H9 (cell line): ENCODE data around the gene NAA15. TPM values are rescaled to one million over a fixed set of nuclear protein-coding genes. Genes with fewer than 3 reads are reported as not detected.

Source experiments
- DNase-seq: peaks from one replicate; pipeline ENCODE4 v3.0.0-alpha.2; 2017
- H2AFZ ChIP-seq: one replicate; pipeline ENCODE4 v1.6.1; 2013; ENCODE audit warnings: mild to moderate bottlenecking, low read length, control low read depth, moderate library complexity
- H2AK5ac ChIP-seq: 2 replicates; pipeline ENCODE4 v1.6.1; 2013; ENCODE audit warnings: low read length, control low read depth, mixed read lengths; ENCODE audit not compliant: insufficient read length
- H2BK120ac ChIP-seq: one replicate; pipeline ENCODE4 v1.6.1; 2013; ENCODE audit warnings: low read depth, mild to moderate bottlenecking, low read length, control low read depth, inconsistent platforms; ENCODE audit not compliant: poor library complexity, severe bottlenecking
- H2BK12ac ChIP-seq: 2 replicates; pipeline ENCODE4 v1.6.1; 2013; ENCODE audit warnings: low read length, control low read depth, mixed read lengths, low read depth; ENCODE audit not compliant: insufficient read length
- H2BK15ac ChIP-seq: 2 replicates; pipeline ENCODE4 v1.6.1; 2013; ENCODE audit warnings: low read depth, low read length, control low read depth
- H2BK20ac ChIP-seq: one replicate; pipeline ENCODE4 v1.6.1; 2013; ENCODE audit warnings: low read depth, mild to moderate bottlenecking, low read length, control low read depth, inconsistent platforms; ENCODE audit not compliant: poor library complexity, severe bottlenecking
- H2BK5ac ChIP-seq: 2 replicates; pipeline ENCODE4 v1.6.1; 2013; ENCODE audit warnings: low read length, control low read depth, mixed read lengths; ENCODE audit not compliant: insufficient read length
- H3K14ac ChIP-seq: 2 replicates; pipeline ENCODE4 v1.6.1; 2013; ENCODE audit warnings: low read length, control low read depth; ENCODE audit not compliant: insufficient read depth
- H3K18ac ChIP-seq: 2 replicates; pipeline ENCODE4 v1.6.1; 2013; ENCODE audit warnings: low read depth, mild to moderate bottlenecking, mixed read lengths, low read length, control low read depth; ENCODE audit not compliant: insufficient read length
- H3K23ac ChIP-seq: 2 replicates; pipeline ENCODE4 v1.6.1; 2013; ENCODE audit warnings: low read length, control low read depth, mixed read lengths, low read depth; ENCODE audit not compliant: insufficient read length
- H3K23me2 ChIP-seq: 2 replicates; pipeline ENCODE4 v1.6.1; 2013; ENCODE audit warnings: low read depth, mild to moderate bottlenecking, mixed read lengths, low read length, control low read depth; ENCODE audit not compliant: insufficient read length, poor library complexity, severe bottlenecking
- H3K27ac ChIP-seq: 2 replicates; pipeline ENCODE4 v1.5.1; 2013; ENCODE audit warnings: low read length, control low read depth, mixed read lengths, low read depth; ENCODE audit not compliant: insufficient read length
- H3K27me3 ChIP-seq: 2 replicates; pipeline ENCODE4 v1.6.1; 2013; ENCODE audit warnings: low read length, control low read depth, inconsistent platforms; ENCODE audit not compliant: insufficient read depth
- H3K4ac ChIP-seq: 2 replicates; pipeline ENCODE4 v1.6.1; 2013; ENCODE audit warnings: low read depth, mild to moderate bottlenecking, control low read depth, inconsistent platforms, low read length, moderate library complexity
- H3K4me1 ChIP-seq: 2 replicates; pipeline ENCODE4 v1.6.1; 2013; ENCODE audit warnings: low read length, control low read depth, inconsistent platforms; ENCODE audit not compliant: insufficient read depth
- H3K4me2 ChIP-seq: 2 replicates; pipeline ENCODE4 v1.6.1; 2013; ENCODE audit warnings: low read length, control low read depth, mixed read lengths; ENCODE audit not compliant: insufficient read length, insufficient read depth
- H3K56ac ChIP-seq: 2 replicates; pipeline ENCODE4 v1.6.1; 2013; ENCODE audit warnings: low read depth, mild to moderate bottlenecking, mixed read lengths, low read length, control low read depth; ENCODE audit not compliant: insufficient read length
- H3K79me1 ChIP-seq: 2 replicates; pipeline ENCODE4 v1.6.1; 2013; ENCODE audit warnings: low read depth, mild to moderate bottlenecking, moderate library complexity, low read length, control low read depth, inconsistent platforms; ENCODE audit not compliant: insufficient read depth, poor library complexity, severe bottlenecking
- H3K79me2 ChIP-seq: 2 replicates; pipeline ENCODE4 v1.6.1; 2013; ENCODE audit warnings: low read length, control low read depth, inconsistent platforms; ENCODE audit not compliant: insufficient read depth
- H3K9ac ChIP-seq: 2 replicates; pipeline ENCODE4 v1.6.1; 2013; ENCODE audit warnings: low read length, control low read depth, mixed read lengths; ENCODE audit not compliant: insufficient read length; ENCODE audit errors: extremely low read depth
- H3K9me3 ChIP-seq: one replicate; pipeline ENCODE4 v1.6.1; 2013; ENCODE audit warnings: low read depth, low read length, inconsistent platforms; ENCODE audit not compliant: control insufficient read depth
- H3T11ph ChIP-seq: one replicate; pipeline ENCODE4 v1.6.1; 2013; ENCODE audit warnings: mild to moderate bottlenecking, low read length, control low read depth, inconsistent platforms
- H4K20me1 ChIP-seq: one replicate; pipeline ENCODE4 v1.6.1; 2013; ENCODE audit not compliant: control insufficient read depth, insufficient read length, insufficient read depth
- H4K5ac ChIP-seq: 2 replicates; pipeline ENCODE4 v1.6.1; 2013; ENCODE audit warnings: low read depth, mild to moderate bottlenecking, mixed read lengths, low read length, control low read depth; ENCODE audit not compliant: insufficient read length
- H4K8ac ChIP-seq: replicated peaks from 2 replicates; pipeline ENCODE4 v1.6.1; 2013; ENCODE audit warnings: low read length, control low read depth, mixed read lengths, low read depth; ENCODE audit not compliant: insufficient read length
- H4K91ac ChIP-seq: 2 replicates; pipeline ENCODE4 v1.6.1; 2013; ENCODE audit warnings: low read depth, mild to moderate bottlenecking, moderate library complexity, mixed read lengths, low read length, control low read depth; ENCODE audit not compliant: insufficient read length
- H3K27ac Mint-ChIP-seq, 3 experiments: 2 replicates in 2 of 3; 3 replicates in 1 of 3; pipeline ENCODE4 v1.8.0; 2020 to 2021; ENCODE audit warnings: mixed read lengths in 3 of 3, mild to moderate bottlenecking in 1 of 3, moderate library complexity in 1 of 3
- H3K27me3 Mint-ChIP-seq: 2 replicates; pipeline ENCODE4 v1.8.0; 2021; ENCODE audit warnings: low read depth, mild to moderate bottlenecking, moderate library complexity, mixed read lengths
- H3K36me3 Mint-ChIP-seq, 3 experiments: 2 replicates in 2 of 3; 3 replicates in 1 of 3; pipeline ENCODE4 v1.8.0; 2020 to 2021; ENCODE audit warnings: low read depth in 3 of 3, mixed read lengths in 3 of 3; ENCODE audit not compliant: insufficient read depth in 1 of 3
- H3K4me1 Mint-ChIP-seq, 2 experiments: 2 replicates each; pipeline ENCODE4 v1.8.0; 2020; ENCODE audit warnings: mixed read lengths in 2 of 2
- H3K4me3 Mint-ChIP-seq, 2 experiments: 2 replicates in 1 of 2; 3 replicates in 1 of 2; pipeline ENCODE4 v1.8.0; 2020 to 2021; ENCODE audit warnings: mild to moderate bottlenecking in 2 of 2, mixed read lengths in 2 of 2, moderate library complexity in 1 of 2
- H3K9me3 Mint-ChIP-seq, 2 experiments: 2 replicates in 1 of 2; 3 replicates in 1 of 2; pipeline ENCODE4 v1.8.0; 2020; ENCODE audit warnings: mild to moderate bottlenecking in 2 of 2, mixed read lengths in 2 of 2, moderate library complexity in 1 of 2
- total RNA-seq: library from RNA; stranded (reverse); gene quantifications from 2 replicates; pipeline ENCODE4 v1.2.1, GENCODE V29; 2021
- TF ChIP-seq, protein P1 (sequence below): fragments of 200-600 bp; sonication (generic); conservative IDR thresholded peaks from 3 replicates; pipeline ENCODE4 v1.8.0; 2021; ENCODE audit warnings: antibody characterized with exemption, mild to moderate bottlenecking

The NAA15 gene
- total RNA-seq, 1 experiment from 2014 or later, result 115 TPM

DNA sequence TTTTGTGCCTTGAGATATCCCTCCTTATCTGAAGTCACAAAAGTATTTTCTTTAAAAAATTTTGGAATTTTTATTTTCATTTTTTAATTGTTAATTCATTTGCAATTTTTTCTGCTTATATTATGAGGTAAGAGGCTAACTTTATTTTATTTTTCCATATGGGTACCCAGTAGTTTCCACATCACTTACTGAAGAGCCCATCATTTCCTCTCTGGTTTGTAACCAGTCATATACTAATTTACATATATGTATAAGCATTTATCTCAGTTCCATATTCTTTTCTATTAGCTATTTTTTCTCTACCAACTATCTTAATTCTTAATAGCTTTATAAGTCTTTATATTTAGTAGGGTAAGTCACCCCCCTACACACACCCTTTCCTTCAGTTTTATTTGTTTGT is 48.3 kb upstream of the NAA15 start:
- H3K27ac ChIP-seq, result no peak overlapping the region
- H2BK20ac ChIP-seq, result no peak overlapping the region
- Mint-ChIP-seq H3K27ac (no peak overlapping the region), H3K36me3 (no peaks in the 10 kb centered on the region), H3K27me3 (no peaks in the 10 kb centered on the region), H3K4me3 (no peak overlapping the region), H3K9me3 (no peaks in the 10 kb centered on the region), H3K4me1 (0 out of 4 replicates have a peak, but pooled peaks cover 0 to 2% of the 10 kb centered on the region in 2 experiments)
- no peak overlapping the region for H2BK15ac ChIP-seq
- no peak overlapping the region for H4K91ac ChIP-seq
- H3K79me2 ChIP-seq, result no peaks in the 10 kb centered on the region
- H3K18ac ChIP-seq, result no peak overlapping the region
- no peak overlapping the region for H2BK120ac ChIP-seq
- DNase-seq, result no peak
- no peaks in the 10 kb centered on the region for H3K27me3 ChIP-seq
- H2AFZ ChIP-seq, result no peak overlapping the region
- H3K79me1 ChIP-seq, result no peaks in the 10 kb centered on the region
- H3K23me2 ChIP-seq, result no peaks in the 10 kb centered on the region
- no peak overlapping the region for H2AK5ac ChIP-seq
- no peak overlapping the region for H3K9ac ChIP-seq
- no peak overlapping the region for H3K23ac ChIP-seq
- no peak overlapping the region for H3K4me2 ChIP-seq
- no peaks in the 10 kb centered on the region for H4K20me1 ChIP-seq
- no peak overlapping the region for H4K8ac ChIP-seq
- TF ChIP-seq, protein P1, sequence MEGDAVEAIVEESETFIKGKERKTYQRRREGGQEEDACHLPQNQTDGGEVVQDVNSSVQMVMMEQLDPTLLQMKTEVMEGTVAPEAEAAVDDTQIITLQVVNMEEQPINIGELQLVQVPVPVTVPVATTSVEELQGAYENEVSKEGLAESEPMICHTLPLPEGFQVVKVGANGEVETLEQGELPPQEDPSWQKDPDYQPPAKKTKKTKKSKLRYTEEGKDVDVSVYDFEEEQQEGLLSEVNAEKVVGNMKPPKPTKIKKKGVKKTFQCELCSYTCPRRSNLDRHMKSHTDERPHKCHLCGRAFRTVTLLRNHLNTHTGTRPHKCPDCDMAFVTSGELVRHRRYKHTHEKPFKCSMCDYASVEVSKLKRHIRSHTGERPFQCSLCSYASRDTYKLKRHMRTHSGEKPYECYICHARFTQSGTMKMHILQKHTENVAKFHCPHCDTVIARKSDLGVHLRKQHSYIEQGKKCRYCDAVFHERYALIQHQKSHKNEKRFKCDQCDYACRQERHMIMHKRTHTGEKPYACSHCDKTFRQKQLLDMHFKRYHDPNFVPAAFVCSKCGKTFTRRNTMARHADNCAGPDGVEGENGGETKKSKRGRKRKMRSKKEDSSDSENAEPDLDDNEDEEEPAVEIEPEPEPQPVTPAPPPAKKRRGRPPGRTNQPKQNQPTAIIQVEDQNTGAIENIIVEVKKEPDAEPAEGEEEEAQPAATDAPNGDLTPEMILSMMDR, result no peak
- no peaks in the 10 kb centered on the region for H3K4me1 ChIP-seq
- H4K5ac ChIP-seq, result no peak overlapping the region
- H2BK5ac ChIP-seq, result no peak overlapping the region
- H3K56ac ChIP-seq, result no peak overlapping the region
- H3K14ac ChIP-seq, result no peak overlapping the region
- no peak overlapping the region for H3K4ac ChIP-seq
- H3T11ph ChIP-seq, result no peak overlapping the region
- no peak overlapping the region for H2BK12ac ChIP-seq
- H3K9me3 ChIP-seq, result no peaks in the 10 kb centered on the region
